Stomach (tissue), 4 donors: Measurements from ENCODE around the gene REG1A.

Experiments used
- CTCF ChIP-seq, 7 experiments: fragments of 450-650 bp in 4 of 7; fragments of 200-600 bp in 3 of 7; sonication (generic) in 3 of 7; IDR thresholded peaks; one replicate each; pipeline ENCODE4 v1.5.1; 2016 to 2019; ENCODE audit warnings: antibody characterized with exemption in 7 of 7, control low read depth in 2 of 7, mild to moderate bottlenecking in 1 of 7
- POLR2A ChIP-seq, 4 donors: fragments of 450-650 bp; IDR thresholded peaks; one replicate each; pipeline ENCODE4 v1.6.1; 2016; ENCODE audit warnings: antibody characterized with exemption in 4 of 4, control low read depth in 2 of 4, mild to moderate bottlenecking in 1 of 4, moderate library complexity in 1 of 4

- TF ChIP-seq POLR2A (IDR thresholded peaks at IDR 0.05) (no peak), CTCF (IDR thresholded peaks at IDR 0.05) (no peak)
These were observed at the start of gene REG1A for GRCh38 chr2:79120194-79120713.
